Thoracic aorta (tissue), 2 donors: Measurements from ENCODE around the gene PITPNB. TPM values are rescaled to one million over a fixed set of nuclear protein-coding genes. Genes with fewer than 3 reads are reported as not detected.

ENCODE experiments used
- ATAC-seq: fragments of 150-250 bp; one replicate; pipeline ENCODE4 v1.8.0; 2017; ENCODE audit warnings: low read depth; ENCODE audit not compliant: insufficient number of reproducible peaks, low FRiP score
- DNase-seq: peaks from one replicate; pipeline ENCODE4 v3.0.0-alpha.2; 2020; ENCODE audit warnings: low spot score
- H3K27ac ChIP-seq, 2 donors: fragments of 200-600 bp; sonication (generic); 1 replicate in 1 of 2; 2 replicates in 1 of 2; pipeline ENCODE4 v1.5.1; 2016; ENCODE audit warnings: mild to moderate bottlenecking in 2 of 2, moderate library complexity in 2 of 2
- H3K27me3 ChIP-seq: fragments of 200-600 bp; sonication (generic); replicated peaks from 2 replicates; pipeline ENCODE4 v1.6.0; 2016; ENCODE audit warnings: mild to moderate bottlenecking; ENCODE audit not compliant: insufficient read depth
- H3K36me3 ChIP-seq: fragments of 200-600 bp; sonication (generic); one replicate; pipeline ENCODE4 v1.5.1; 2016
- H3K4me1 ChIP-seq, 2 donors: fragments of 200-600 bp; sonication (generic); 1 replicate in 1 of 2; 2 replicates in 1 of 2; pipeline versions ENCODE4 v1.5.1 to v1.6.0; 2016; ENCODE audit warnings: low read depth in 2 of 2, mild to moderate bottlenecking in 1 of 2; ENCODE audit not compliant: control insufficient read depth in 1 of 2
- H3K4me3 ChIP-seq: fragments of 200-600 bp; sonication (generic); 2 replicates; pipeline ENCODE4 v1.5.1; 2016; ENCODE audit warnings: mild to moderate bottlenecking
- H3K9me3 ChIP-seq: fragments of 200-600 bp; sonication (generic); 2 replicates; pipeline ENCODE4 v1.5.1; 2016
- CTCF ChIP-seq: fragments of 200-600 bp; sonication (generic); IDR thresholded peaks from one replicate; pipeline ENCODE4 v1.5.1; 2019; ENCODE audit warnings: antibody characterized with exemption
- total RNA-seq, 2 donors: library from RNA; depleted of rRNA; stranded (reverse); fragments of >200 nt; gene quantifications; one replicate each; pipeline versions ENCODE4 v1.1.0 to v1.2.3, GENCODE V29; 2016

PITPNB gene
- total RNA-seq, 2 donors from 2014 or later = 42.2 to 111 TPM

DNA sequence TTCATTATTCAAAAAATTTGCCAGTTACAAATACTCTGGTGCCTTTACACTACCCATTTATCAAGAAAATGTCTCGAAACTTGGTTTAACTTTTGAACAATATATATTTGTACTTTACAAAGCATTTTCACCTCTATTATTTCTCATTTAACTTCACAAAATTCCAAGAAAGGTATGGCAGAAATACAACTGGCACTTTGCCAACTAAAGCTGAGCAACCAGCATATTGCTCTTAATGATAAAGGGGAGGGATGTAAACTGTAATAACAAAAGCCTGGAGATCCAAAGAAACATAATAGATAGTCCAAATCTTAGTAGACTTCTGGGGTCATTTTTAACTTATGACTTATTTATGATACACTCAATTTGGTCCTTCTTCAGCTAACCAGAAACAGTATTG lies 7.7 kb downstream of the PITPNB start:
- ATAC-seq (no peak), DNase-seq (no peak)
- Histone ChIP-seq H3K27me3 (no peaks in the 10 kb centered on the region), H3K27ac (peak overlapping the region; percentile 42 to 48), H3K4me1 (peaks cover 51 to 79% of the 10 kb centered on the region in 2 donors), H3K36me3 (peaks cover 5% of the 10 kb centered on the region), H3K9me3 (no peaks in the 10 kb centered on the region), H3K4me3 (no peak overlapping the region)
- no peak for TF ChIP-seq CTCF

GRCh38 chr22:27906241-27906640 lies 12.8 kb downstream of the PITPNB start:
- Histone ChIP-seq H3K27ac (peak overlapping the region; percentile 29 to 50), H3K36me3 (peaks cover 7% of the 10 kb centered on the region), H3K27me3 (no peaks in the 10 kb centered on the region), H3K4me1 (peaks cover 18 to 55% of the 10 kb centered on the region in 2 donors), H3K4me3 (no peak overlapping the region), H3K9me3 (no peaks in the 10 kb centered on the region)
- no peak for DNase-seq
- no peak for ATAC-seq
- TF ChIP-seq CTCF = no peak

DNA sequence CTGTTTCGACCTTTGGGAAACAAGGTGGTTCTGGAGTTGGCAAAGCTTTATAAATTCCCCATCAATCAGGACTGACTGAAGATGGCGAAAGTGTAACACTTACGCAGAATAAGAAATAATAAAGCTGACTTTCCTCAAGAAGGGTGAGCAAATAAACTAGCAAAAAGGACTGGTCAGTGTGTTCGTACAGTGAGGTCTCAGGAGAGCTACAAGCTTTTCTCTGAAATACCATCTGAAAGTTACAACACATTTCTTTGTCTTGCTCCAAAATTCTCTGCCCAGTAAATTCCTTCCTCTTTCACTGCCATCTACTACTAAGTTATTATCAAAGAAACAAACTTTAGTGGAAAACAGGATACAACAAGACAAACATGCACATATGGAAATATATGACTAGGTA lies 13.4 kb downstream of the PITPNB start:
- peak overlapping the region; percentile 17 for H3K4me3 ChIP-seq
- H3K9me3 ChIP-seq = no peaks in the 10 kb centered on the region
- peaks cover 7% of the 10 kb centered on the region for H3K36me3 ChIP-seq
- no peak for DNase-seq
- H3K27ac ChIP-seq = peak overlapping the region; percentile 18 to 50
- no peaks in the 10 kb centered on the region for H3K27me3 ChIP-seq
- ATAC-seq = no peak
- no peak for TF ChIP-seq CTCF
- H3K4me1 ChIP-seq = peaks cover 18 to 49% of the 10 kb centered on the region in 2 donors

DNA sequence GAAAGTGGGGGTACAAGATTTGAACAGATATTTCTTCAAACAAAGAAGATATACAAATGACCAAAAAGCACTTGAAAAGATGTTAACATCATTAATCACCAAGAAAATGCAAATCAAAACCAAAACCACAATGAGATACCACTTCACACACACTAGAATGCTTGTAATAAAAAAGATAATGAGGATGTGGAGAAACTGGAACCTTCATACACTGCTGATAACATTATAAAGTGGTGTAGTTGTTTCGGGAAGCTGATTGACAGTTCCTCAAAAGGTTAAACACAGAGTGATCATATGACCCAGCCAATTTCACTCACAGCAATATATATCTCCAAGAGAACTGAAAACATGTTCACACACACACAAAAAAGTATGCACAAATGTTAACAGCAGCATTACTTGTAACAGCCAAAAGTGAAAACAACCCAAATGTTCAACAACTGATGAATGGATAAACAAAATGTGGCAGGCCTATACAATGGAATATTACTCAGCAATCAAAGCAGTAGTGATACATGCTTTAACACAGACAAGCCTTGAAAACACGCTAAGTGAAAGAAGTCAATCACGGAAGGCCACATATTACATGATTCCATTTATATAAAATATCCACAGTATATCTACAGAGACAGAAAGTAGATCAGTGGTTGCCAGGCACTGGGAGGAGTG lies 15.1 kb downstream of the PITPNB start:
- TF ChIP-seq CTCF = no peak
- H3K27ac ChIP-seq = no peak overlapping the region
- no peaks in the 10 kb centered on the region for H3K9me3 ChIP-seq
- no peaks in the 10 kb centered on the region for H3K27me3 ChIP-seq
- DNase-seq (no peak), ATAC-seq (no peak)
- H3K4me3 ChIP-seq = no peak overlapping the region
- H3K4me1 ChIP-seq = peaks cover 9 to 33% of the 10 kb centered on the region in 2 donors
- peaks cover 4% of the 10 kb centered on the region for H3K36me3 ChIP-seq

DNA sequence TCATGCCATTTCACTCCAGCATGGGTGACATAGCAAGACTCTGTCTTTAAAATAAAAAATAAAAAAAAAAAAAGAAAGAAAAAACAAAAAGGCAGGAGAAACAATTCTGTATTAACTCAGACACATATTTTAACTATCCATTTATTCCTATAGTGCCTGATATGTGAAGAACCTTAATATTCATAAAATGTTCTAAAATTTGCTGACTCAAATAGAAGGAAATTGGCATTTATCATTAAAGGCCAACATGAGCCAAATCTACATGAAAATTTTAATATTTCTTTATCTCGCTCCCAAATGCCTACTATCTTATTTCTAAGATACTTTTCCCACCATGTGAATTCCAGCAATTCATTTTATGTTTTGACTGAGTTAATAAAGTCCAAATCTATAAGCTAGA lies 18.9 kb downstream of the PITPNB start:
- DNase-seq (no peak), ATAC-seq (no peak)
- Histone ChIP-seq H3K27me3 (no peaks in the 10 kb centered on the region), H3K27ac (no peak overlapping the region), H3K9me3 (no peaks in the 10 kb centered on the region), H3K4me1 (peaks cover 0 to 14% of the 10 kb centered on the region in 2 donors), H3K36me3 (peaks cover 16% of the 10 kb centered on the region), H3K4me3 (no peak overlapping the region)
- TF ChIP-seq CTCF = no peak
